IMR-90 (cell line): Measurements from ENCODE around the gene PAGE2. TPM values are rescaled to one million over a fixed set of nuclear protein-coding genes. Genes with fewer than 3 reads are reported as not detected.

Experiments
- ATAC-seq: fragments of 200-7000 bp; cut with Tn5 transposase; 2 replicates; pipeline ENCODE4 v1.9.1; 2020; ENCODE audit warnings: low read depth, mild to moderate bottlenecking, moderate library complexity
- BruUV-seq: library from RNA; stranded (reverse); fragments of 400-500 nt; replicated peaks from 2 replicates; lab custom pipeline; 2021; lab: Mats Ljungman, UMichigan
- CTCF ChIA-PET: fragments of 300-600 bp; formaldehyde crosslinking; extraction: SDS; loops from one replicate; lab custom pipeline; 2021; ENCODE audit warnings: antibody characterized with exemption; lab: Yijun Ruan, JAX
- POLR2A ChIA-PET: fragments of 300-600 bp; sonication (Branson Sonifier 250); formaldehyde crosslinking; loops from one replicate; lab custom pipeline; 2022; ENCODE audit warnings: antibody characterized with exemption; ENCODE audit not compliant: unreplicated experiment; lab: Charles Lee
- DNase-seq: peaks from one replicate; pipeline ENCODE4 v3.0.0; 2013
- H2AFZ ChIP-seq: replicated peaks from 2 replicates; pipeline ENCODE3; 2013; ENCODE audit warnings: low read length, mild to moderate bottlenecking; ENCODE audit not compliant: poor library complexity
- H2AK5ac ChIP-seq: 2 replicates; pipeline ENCODE4 v1.6.1; 2013; ENCODE audit warnings: low read depth, low read length, inconsistent platforms
- H2AK9ac ChIP-seq: replicated peaks from 2 replicates; pipeline ENCODE3; 2013; ENCODE audit warnings: mild to moderate bottlenecking, low read depth, low read length, moderate library complexity; ENCODE audit not compliant: poor library complexity
- H2BK120ac ChIP-seq: 2 replicates; pipeline ENCODE4 v1.6.1; 2013; ENCODE audit warnings: low read depth, low read length, inconsistent platforms
- H2BK15ac ChIP-seq: 3 replicates; pipeline ENCODE4 v1.6.1; 2013; ENCODE audit warnings: low read depth, low read length, inconsistent platforms
- H2BK20ac ChIP-seq: 2 replicates; pipeline ENCODE4 v1.6.1; 2013; ENCODE audit warnings: low read depth, mild to moderate bottlenecking, inconsistent platforms, low read length, moderate library complexity
- H2BK5ac ChIP-seq: 2 replicates; pipeline ENCODE4 v1.6.1; 2013; ENCODE audit warnings: mild to moderate bottlenecking, low read depth, low read length, inconsistent platforms; ENCODE audit not compliant: poor library complexity, severe bottlenecking
- H3K14ac ChIP-seq: replicated peaks from 2 replicates; pipeline ENCODE4 v1.6.1; 2013; ENCODE audit warnings: low read depth, low read length, inconsistent platforms
- H3K18ac ChIP-seq: 2 replicates; pipeline ENCODE4 v1.6.1; 2013; ENCODE audit warnings: low read depth, low read length, control low read depth
- H3K23ac ChIP-seq: 2 replicates; pipeline ENCODE4 v1.6.1; 2013; ENCODE audit warnings: low read depth, low read length, inconsistent platforms
- H3K27ac ChIP-seq: 2 replicates; pipeline ENCODE4 v1.5.1; 2013; ENCODE audit warnings: mild to moderate bottlenecking, control low read depth, low read length; ENCODE audit not compliant: insufficient read depth
- H3K27me3 ChIP-seq: 2 replicates; pipeline ENCODE4 v1.6.1; 2013; ENCODE audit warnings: low read length; ENCODE audit not compliant: control insufficient read depth, insufficient read depth
- H3K36me3 ChIP-seq: 2 replicates; pipeline ENCODE4 v1.6.1; 2013; ENCODE audit warnings: low read length, mixed read lengths; ENCODE audit not compliant: control insufficient read depth, insufficient read depth
- H3K4ac ChIP-seq: 2 replicates; pipeline ENCODE4 v1.6.1; 2013; ENCODE audit warnings: low read depth, low read length, inconsistent platforms
- H3K4me1 ChIP-seq: 2 replicates; pipeline ENCODE4 v1.6.1; 2013; ENCODE audit warnings: low read length, mixed read lengths; ENCODE audit not compliant: control insufficient read depth, insufficient read depth
- H3K4me2 ChIP-seq: 2 replicates; pipeline ENCODE4 v1.6.1; 2013; ENCODE audit warnings: low read depth, mild to moderate bottlenecking, control low read depth, low read length, moderate library complexity
- H3K4me3 ChIP-seq: 2 replicates; pipeline ENCODE4 v1.5.1; 2013; ENCODE audit warnings: low read depth, mild to moderate bottlenecking, control low read depth, low read length, moderate library complexity; ENCODE audit not compliant: insufficient read depth
- H3K56ac ChIP-seq: 2 replicates; pipeline ENCODE4 v1.6.1; 2013; ENCODE audit warnings: low read length, inconsistent platforms; ENCODE audit not compliant: insufficient read depth; ENCODE audit errors: extremely low read depth
- H3K79me1 ChIP-seq, 2 experiments: 2 replicates each; pipeline ENCODE4 v1.6.1; 2013; ENCODE audit warnings: low read length in 2 of 2, inconsistent platforms in 1 of 2, low read depth in 1 of 2
- H3K9ac ChIP-seq: 2 replicates; pipeline ENCODE4 v1.6.1; 2013; ENCODE audit warnings: low read depth, low read length, control low read depth
- H3K9me1 ChIP-seq: 2 replicates; pipeline ENCODE4 v1.6.1; 2013; ENCODE audit warnings: low read length, inconsistent platforms; ENCODE audit not compliant: insufficient read depth
- H3K9me3 ChIP-seq: 2 replicates; pipeline ENCODE4 v1.6.1; 2013; ENCODE audit warnings: low read length; ENCODE audit not compliant: control insufficient read depth, insufficient read depth
- H4K20me1 ChIP-seq: 2 replicates; pipeline ENCODE4 v1.6.1; 2013; ENCODE audit warnings: low read length, inconsistent platforms; ENCODE audit not compliant: insufficient read depth
- H4K5ac ChIP-seq: 2 replicates; pipeline ENCODE4 v1.6.1; 2013; ENCODE audit warnings: mild to moderate bottlenecking, low read depth, low read length, control low read depth
- H4K8ac ChIP-seq, 2 experiments: 2 replicates each; pipeline ENCODE4 v1.6.1; 2013; ENCODE audit warnings: low read depth in 2 of 2, low read length in 2 of 2, control low read depth in 1 of 2, inconsistent platforms in 1 of 2
- H4K91ac ChIP-seq: 2 replicates; pipeline ENCODE4 v1.6.1; 2013; ENCODE audit warnings: low read depth, low read length, inconsistent platforms; ENCODE audit not compliant: insufficient read depth
- BHLHE40 ChIP-seq: fragments of 150-350 bp; IDR thresholded peaks from 2 replicates; pipeline ENCODE4 v1.6.1; 2016; ENCODE audit warnings: mild to moderate bottlenecking, low read depth, low read length
- CEBPB ChIP-seq: IDR thresholded peaks from 2 replicates; pipeline ENCODE4 v1.6.1; 2012; ENCODE audit warnings: low read depth, low read length, improper control_type of control experiment
- CHD1 ChIP-seq: IDR thresholded peaks from 2 replicates; pipeline ENCODE4 v1.6.1; 2012; ENCODE audit warnings: low read depth, low read length, improper control_type of control experiment
- FOS ChIP-seq: fragments of 150-350 bp; IDR thresholded peaks from 2 replicates; pipeline ENCODE4 v1.6.1; 2016; ENCODE audit warnings: low read depth, low read length
- MAFK ChIP-seq: IDR thresholded peaks from 2 replicates; pipeline ENCODE4 v1.6.1; 2012; ENCODE audit warnings: low read depth, low read length, improper control_type of control experiment
- MAZ ChIP-seq: IDR thresholded peaks from 2 replicates; pipeline ENCODE4 v1.6.1; 2012; ENCODE audit warnings: low read depth, mild to moderate bottlenecking, low read length, improper control_type of control experiment, moderate library complexity, borderline replicate concordance
- MXI1 ChIP-seq: IDR thresholded peaks from 2 replicates; pipeline ENCODE4 v1.6.1; 2012; ENCODE audit warnings: low read depth, mild to moderate bottlenecking, low read length, moderate library complexity, borderline replicate concordance
- NFE2L2 ChIP-seq: fragments of 150-350 bp; IDR thresholded peaks from 2 replicates; pipeline ENCODE4 v1.6.1; 2016; ENCODE audit warnings: low read depth, mild to moderate bottlenecking, low read length
- POLR2A ChIP-seq: IDR thresholded peaks from 2 replicates; pipeline ENCODE4 v1.6.1; 2012; ENCODE audit warnings: mild to moderate bottlenecking, low read depth, low read length
- RAD21 ChIP-seq: IDR thresholded peaks from 2 replicates; pipeline ENCODE4 v1.6.1; 2012; ENCODE audit warnings: low read length, improper control_type of control experiment
- RCOR1 ChIP-seq: IDR thresholded peaks from 2 replicates; pipeline ENCODE4 v1.6.1; 2012; ENCODE audit warnings: mild to moderate bottlenecking, low read length, improper control_type of control experiment; ENCODE audit not compliant: insufficient replicate concordance
- RFX5 ChIP-seq: IDR thresholded peaks from 2 replicates; pipeline ENCODE4 v1.8.0; 2012; ENCODE audit warnings: low read depth, mild to moderate bottlenecking, low read length, moderate library complexity
- SMC3 ChIP-seq: fragments of 150-350 bp; IDR thresholded peaks from 2 replicates; pipeline ENCODE4 v1.6.1; 2016; ENCODE audit warnings: low read depth, mild to moderate bottlenecking, antibody characterized with exemption, low read length, moderate library complexity
- whole genome bisulfite sequencing, 2 experiments: methylation state at CpG; one replicate each; pipeline versions ENCODE4 v1.1.5 to v1.1.7; 2013; ENCODE audit warnings: missing lambda C conversion rate in 2 of 2; ENCODE audit not compliant: insufficient read length in 1 of 2; ENCODE audit errors: extremely low coverage in 2 of 2; 5-methylcytosine and 5-hydroxymethylcytosine counted together
- dilution Hi-C: fragments of 300-500 bp; cut with HindIII; formaldehyde crosslinking; loops from one replicate; pipeline ENCODE4 v1.14.3; 2018; ENCODE audit warnings: low sequenced_read_pairs; ENCODE audit not compliant: unreplicated experiment
- in situ Hi-C: fragments of 300-500 bp; cut with MboI; formaldehyde crosslinking; loops from 3 replicates; pipeline ENCODE4 v1.14.3; 2019; ENCODE audit warnings: low sequenced_read_pairs, inconsistent platforms, mixed read lengths
- intact Hi-C: fragments of 100-400 bp; cut with micrococcal nuclease; formaldehyde crosslinking; loops from 2 replicates; pipeline ENCODE4 v1.10.0; 2022
- polyA plus RNA-seq, 3 experiments: library from polyadenylated mRNA; depleted of rRNA; stranded (reverse); fragments of >200 nt; gene quantifications; 2 replicates each; pipeline ENCODE4 v1.2.3, GENCODE V29; 2012; ENCODE audit warnings: low replicate concordance in 1 of 3
- total RNA-seq: library from RNA; depleted of rRNA; stranded (reverse); fragments of >200 nt; gene quantifications from 2 replicates; pipeline ENCODE4 v1.2.3, GENCODE V29; 2012
- TF ChIP-seq, protein P1 (sequence below): fragments of 150-350 bp; IDR thresholded peaks from 2 replicates; pipeline ENCODE4 v1.6.1; 2016; ENCODE audit warnings: low read depth, mild to moderate bottlenecking, low read length, moderate library complexity, borderline replicate concordance
- TF ChIP-seq, protein P2 (sequence below): conservative IDR thresholded peaks from 2 replicates; pipeline ENCODE4 v1.5.1; 2012; ENCODE audit warnings: mild to moderate bottlenecking, low read depth, low read length, improper control_type of control experiment
- TF ChIP-seq, protein P3 (sequence below): fragments of 150-350 bp; IDR thresholded peaks from 2 replicates; pipeline ENCODE4 v1.6.1; 2017; ENCODE audit warnings: mild to moderate bottlenecking, antibody characterized with exemption, low read length, low read depth

The PAGE2 gene
- total and polyA plus RNA-seq, 2 of the 4 experiments (the other 2 are of a cell fraction): not detected

DNA sequence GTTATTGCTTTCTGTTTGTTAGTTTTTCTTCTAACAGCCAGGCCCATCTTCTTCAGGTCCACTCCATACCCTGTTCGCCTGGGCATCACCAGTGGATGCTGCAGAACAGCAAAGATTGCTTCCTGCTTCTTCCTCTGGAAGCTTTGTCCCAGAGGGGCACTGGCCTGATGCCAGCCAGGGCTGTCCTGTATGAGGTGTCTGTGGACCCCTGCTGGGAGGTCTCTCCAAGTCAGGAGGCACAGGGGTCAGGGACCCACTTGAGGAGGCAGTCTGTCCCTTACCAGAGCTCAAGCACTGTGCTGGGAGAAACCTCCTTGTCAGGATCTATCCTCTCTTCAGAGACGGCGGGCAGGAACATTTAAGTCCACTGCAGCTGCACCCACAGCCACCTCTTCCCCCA is 16.5 kb upstream of the PAGE2 start:
- Histone ChIP-seq H3K27me3 (no peaks in the 10 kb centered on the region; the same call in 1 of the 2 replicates), H4K8ac (no peak overlapping the region), H3K79me1 (no peaks in the 10 kb centered on the region), H3K4me3 (no peak overlapping the region), H3K4me2 (no peak overlapping the region), H3K9me1 (no peaks in the 10 kb centered on the region), H3K4me1 (no peaks in the 10 kb centered on the region), H3K9me3 (0 out of 2 replicates have a peak, but pooled peaks cover 3% of the 10 kb centered on the region), H4K91ac (no peak overlapping the region), H2BK5ac (no peak overlapping the region), H3K27ac (no peak overlapping the region), H4K20me1 (no peaks in the 10 kb centered on the region), H2AFZ (no peak overlapping the region), H3K56ac (no peak overlapping the region), H2BK20ac (no peak overlapping the region), H2BK15ac (no peak overlapping the region), H2AK9ac (no peak overlapping the region), H3K23ac (no peak overlapping the region), H2BK120ac (no peak overlapping the region), H2AK5ac (no peak overlapping the region), H3K18ac (no peak overlapping the region), H4K5ac (no peak overlapping the region), H3K14ac (no peak overlapping the region), H3K36me3 (no peaks in the 10 kb centered on the region), H3K4ac (no peak overlapping the region), H3K9ac (no peak overlapping the region)
- no peak for TF ChIP-seq MXI1
- TF ChIP-seq CEBPB: no peak
- TF ChIP-seq SMC3: no peak
- TF ChIP-seq FOS: no peak
- TF ChIP-seq RAD21: no peak
- TF ChIP-seq POLR2A: no peak
- TF ChIP-seq, protein P1, sequence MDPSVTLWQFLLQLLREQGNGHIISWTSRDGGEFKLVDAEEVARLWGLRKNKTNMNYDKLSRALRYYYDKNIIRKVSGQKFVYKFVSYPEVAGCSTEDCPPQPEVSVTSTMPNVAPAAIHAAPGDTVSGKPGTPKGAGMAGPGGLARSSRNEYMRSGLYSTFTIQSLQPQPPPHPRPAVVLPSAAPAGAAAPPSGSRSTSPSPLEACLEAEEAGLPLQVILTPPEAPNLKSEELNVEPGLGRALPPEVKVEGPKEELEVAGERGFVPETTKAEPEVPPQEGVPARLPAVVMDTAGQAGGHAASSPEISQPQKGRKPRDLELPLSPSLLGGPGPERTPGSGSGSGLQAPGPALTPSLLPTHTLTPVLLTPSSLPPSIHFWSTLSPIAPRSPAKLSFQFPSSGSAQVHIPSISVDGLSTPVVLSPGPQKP: no peak
- no peak for TF ChIP-seq MAZ
- no peak for TF ChIP-seq RCOR1
- TF ChIP-seq MAFK: no peak
- no peak for TF ChIP-seq NFE2L2
- TF ChIP-seq BHLHE40: no peak
- TF ChIP-seq RFX5: no peak
- TF ChIP-seq, protein P2, sequence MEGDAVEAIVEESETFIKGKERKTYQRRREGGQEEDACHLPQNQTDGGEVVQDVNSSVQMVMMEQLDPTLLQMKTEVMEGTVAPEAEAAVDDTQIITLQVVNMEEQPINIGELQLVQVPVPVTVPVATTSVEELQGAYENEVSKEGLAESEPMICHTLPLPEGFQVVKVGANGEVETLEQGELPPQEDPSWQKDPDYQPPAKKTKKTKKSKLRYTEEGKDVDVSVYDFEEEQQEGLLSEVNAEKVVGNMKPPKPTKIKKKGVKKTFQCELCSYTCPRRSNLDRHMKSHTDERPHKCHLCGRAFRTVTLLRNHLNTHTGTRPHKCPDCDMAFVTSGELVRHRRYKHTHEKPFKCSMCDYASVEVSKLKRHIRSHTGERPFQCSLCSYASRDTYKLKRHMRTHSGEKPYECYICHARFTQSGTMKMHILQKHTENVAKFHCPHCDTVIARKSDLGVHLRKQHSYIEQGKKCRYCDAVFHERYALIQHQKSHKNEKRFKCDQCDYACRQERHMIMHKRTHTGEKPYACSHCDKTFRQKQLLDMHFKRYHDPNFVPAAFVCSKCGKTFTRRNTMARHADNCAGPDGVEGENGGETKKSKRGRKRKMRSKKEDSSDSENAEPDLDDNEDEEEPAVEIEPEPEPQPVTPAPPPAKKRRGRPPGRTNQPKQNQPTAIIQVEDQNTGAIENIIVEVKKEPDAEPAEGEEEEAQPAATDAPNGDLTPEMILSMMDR: no peak
- TF ChIP-seq, protein P3, sequence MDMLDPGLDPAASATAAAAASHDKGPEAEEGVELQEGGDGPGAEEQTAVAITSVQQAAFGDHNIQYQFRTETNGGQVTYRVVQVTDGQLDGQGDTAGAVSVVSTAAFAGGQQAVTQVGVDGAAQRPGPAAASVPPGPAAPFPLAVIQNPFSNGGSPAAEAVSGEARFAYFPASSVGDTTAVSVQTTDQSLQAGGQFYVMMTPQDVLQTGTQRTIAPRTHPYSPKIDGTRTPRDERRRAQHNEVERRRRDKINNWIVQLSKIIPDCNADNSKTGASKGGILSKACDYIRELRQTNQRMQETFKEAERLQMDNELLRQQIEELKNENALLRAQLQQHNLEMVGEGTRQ: no peak
- no peak for TF ChIP-seq CHD1
- intact Hi-C loops: no loop called here
- ATAC-seq (no peak), DNase-seq (no peak)
- POLR2A ChIA-PET: no interaction called here
- CTCF ChIA-PET: no interaction called here
- WGBS, 2 experiments: 92% methylated on average over 2 of the region's 3 CpGs; no CpG with 5 or more reads in 1 of the 2 experiments
- BruUV-seq: no TSS peak
- dilution Hi-C loops: no loop called here
- in situ Hi-C loops: no loop called here
